Ishikawa (cell line): ENCODE results near the gene ZBTB2.

ENCODE experiments used
- CEBPB ChIP-seq: IDR thresholded peaks from 2 replicates; pipeline ENCODE4 v1.6.1; 2012
- RAD21 ChIP-seq: IDR thresholded peaks from 2 replicates; pipeline ENCODE4 v1.6.1; 2012; ENCODE audit warnings: low read depth
- TEAD4 ChIP-seq: IDR thresholded peaks from 2 replicates; pipeline ENCODE4 v1.6.1; 2012
- YY1 ChIP-seq: IDR thresholded peaks from 2 replicates; pipeline ENCODE4 v1.6.1; 2012; ENCODE audit warnings: low read depth
- ZBTB7A ChIP-seq: IDR thresholded peaks from 2 replicates; pipeline ENCODE4 v1.6.1; 2012; ENCODE audit warnings: low read depth
- TF ChIP-seq, protein P1 (sequence below): IDR thresholded peaks from 2 replicates; pipeline ENCODE4 v1.6.1; 2012; ENCODE audit warnings: low read depth, mild to moderate bottlenecking
- TF ChIP-seq, protein P2 (sequence below): IDR thresholded peaks from 2 replicates; pipeline ENCODE4 v1.6.1; 2012

DNA sequence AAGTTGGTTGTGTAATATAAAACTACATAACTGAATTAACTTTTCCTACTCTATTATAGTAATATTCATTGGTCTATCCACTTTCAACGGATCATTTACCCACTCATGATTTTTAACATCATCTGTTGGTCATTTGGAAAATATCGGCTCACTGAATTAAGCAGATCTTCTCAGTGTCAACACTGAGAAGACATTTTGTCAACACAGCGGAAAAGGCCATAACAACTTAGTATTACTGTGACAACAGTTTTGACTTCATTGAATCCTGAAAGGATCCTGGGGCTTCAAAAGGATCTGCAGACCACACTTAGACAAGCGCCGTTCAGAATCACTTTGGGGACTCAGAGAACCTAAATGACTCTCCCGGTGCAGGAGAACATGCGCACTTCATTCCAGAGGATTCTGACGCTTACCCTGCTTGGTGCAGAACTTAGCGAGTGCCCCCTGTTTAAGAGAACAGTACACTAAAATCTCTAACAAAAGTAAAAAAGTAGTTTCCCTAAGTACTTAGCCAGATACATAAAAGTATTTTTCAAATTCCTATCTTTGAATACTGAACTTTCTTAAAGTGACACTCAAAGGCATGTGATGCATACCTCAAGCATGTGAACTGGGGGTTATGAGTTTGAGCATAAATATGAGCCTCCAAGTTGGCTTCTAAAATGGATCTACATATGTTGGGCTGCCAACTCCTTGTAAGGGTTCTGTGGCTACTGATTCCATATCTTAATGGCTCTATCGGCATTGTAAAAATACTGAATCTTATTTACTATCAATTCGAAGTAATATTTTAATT is 4.0 kb downstream of the ZBTB2 start:
- TF ChIP-seq, protein P1, sequence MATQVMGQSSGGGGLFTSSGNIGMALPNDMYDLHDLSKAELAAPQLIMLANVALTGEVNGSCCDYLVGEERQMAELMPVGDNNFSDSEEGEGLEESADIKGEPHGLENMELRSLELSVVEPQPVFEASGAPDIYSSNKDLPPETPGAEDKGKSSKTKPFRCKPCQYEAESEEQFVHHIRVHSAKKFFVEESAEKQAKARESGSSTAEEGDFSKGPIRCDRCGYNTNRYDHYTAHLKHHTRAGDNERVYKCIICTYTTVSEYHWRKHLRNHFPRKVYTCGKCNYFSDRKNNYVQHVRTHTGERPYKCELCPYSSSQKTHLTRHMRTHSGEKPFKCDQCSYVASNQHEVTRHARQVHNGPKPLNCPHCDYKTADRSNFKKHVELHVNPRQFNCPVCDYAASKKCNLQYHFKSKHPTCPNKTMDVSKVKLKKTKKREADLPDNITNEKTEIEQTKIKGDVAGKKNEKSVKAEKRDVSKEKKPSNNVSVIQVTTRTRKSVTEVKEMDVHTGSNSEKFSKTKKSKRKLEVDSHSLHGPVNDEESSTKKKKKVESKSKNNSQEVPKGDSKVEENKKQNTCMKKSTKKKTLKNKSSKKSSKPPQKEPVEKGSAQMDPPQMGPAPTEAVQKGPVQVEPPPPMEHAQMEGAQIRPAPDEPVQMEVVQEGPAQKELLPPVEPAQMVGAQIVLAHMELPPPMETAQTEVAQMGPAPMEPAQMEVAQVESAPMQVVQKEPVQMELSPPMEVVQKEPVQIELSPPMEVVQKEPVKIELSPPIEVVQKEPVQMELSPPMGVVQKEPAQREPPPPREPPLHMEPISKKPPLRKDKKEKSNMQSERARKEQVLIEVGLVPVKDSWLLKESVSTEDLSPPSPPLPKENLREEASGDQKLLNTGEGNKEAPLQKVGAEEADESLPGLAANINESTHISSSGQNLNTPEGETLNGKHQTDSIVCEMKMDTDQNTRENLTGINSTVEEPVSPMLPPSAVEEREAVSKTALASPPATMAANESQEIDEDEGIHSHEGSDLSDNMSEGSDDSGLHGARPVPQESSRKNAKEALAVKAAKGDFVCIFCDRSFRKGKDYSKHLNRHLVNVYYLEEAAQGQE, result no peak
- no peak for TF ChIP-seq RAD21
- TF ChIP-seq, protein P2, sequence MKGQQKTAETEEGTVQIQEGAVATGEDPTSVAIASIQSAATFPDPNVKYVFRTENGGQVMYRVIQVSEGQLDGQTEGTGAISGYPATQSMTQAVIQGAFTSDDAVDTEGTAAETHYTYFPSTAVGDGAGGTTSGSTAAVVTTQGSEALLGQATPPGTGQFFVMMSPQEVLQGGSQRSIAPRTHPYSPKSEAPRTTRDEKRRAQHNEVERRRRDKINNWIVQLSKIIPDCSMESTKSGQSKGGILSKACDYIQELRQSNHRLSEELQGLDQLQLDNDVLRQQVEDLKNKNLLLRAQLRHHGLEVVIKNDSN, result no peak
- no peak for TF ChIP-seq CEBPB
- no peak for TF ChIP-seq TEAD4
- no peak for TF ChIP-seq YY1
- no peak for TF ChIP-seq ZBTB7A
